Stomach (tissue), 4 donors: ENCODE data around the gene KCNK18.

Source experiments
- POLR2AphosphoS5 ChIP-seq, 3 donors: sonication (generic); formaldehyde crosslinking; IDR thresholded peaks; one replicate each; pipeline ENCODE4 v1.6.1; 2016; ENCODE audit warnings: antibody characterized with exemption in 3 of 3
- TF ChIP-seq, protein P1 (sequence below), 7 experiments: fragments of 450-650 bp in 4 of 7; fragments of 200-600 bp in 3 of 7; sonication (generic) in 3 of 7; IDR thresholded peaks; one replicate each; pipeline ENCODE4 v1.5.1; 2016 to 2019; ENCODE audit warnings: antibody characterized with exemption in 7 of 7, control low read depth in 2 of 7, mild to moderate bottlenecking in 1 of 7

DNA sequence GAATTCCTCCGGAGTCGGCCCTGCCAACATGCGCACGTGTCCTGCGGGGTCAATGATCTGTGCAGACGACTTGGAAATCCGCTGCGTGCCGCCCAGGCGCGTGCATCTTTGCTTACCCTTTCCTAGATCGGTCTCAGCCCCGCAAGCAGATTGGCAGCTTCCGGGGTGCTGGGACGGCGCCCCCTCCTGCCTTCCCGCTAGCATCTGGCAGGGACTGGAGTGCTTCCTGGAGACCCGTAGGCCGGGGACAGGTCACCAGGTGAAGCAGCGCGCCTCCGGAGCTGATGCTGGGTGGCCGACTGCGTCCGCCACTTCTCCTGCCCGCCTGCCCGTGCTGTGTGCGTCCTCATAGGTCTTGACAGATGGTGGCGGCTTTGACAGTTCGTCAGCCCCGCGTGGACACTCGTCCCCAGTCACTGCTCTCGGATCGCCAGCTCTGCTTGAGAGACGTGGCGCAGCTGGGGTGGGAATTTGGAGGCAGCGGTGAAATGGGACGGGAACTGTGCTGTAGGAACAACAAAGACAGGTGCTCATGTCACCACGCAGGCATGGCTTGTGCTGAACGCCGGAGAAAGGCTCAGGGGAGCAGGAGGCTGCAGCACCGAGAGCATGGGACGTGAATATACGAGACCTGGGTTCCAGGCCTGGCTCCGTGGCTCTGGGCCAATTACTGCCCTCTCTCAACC, 21.9 kb upstream of the KCNK18 start:
- no peak for TF ChIP-seq POLR2AphosphoS5 (IDR thresholded peaks at IDR 0.05)
- TF ChIP-seq, protein P1, sequence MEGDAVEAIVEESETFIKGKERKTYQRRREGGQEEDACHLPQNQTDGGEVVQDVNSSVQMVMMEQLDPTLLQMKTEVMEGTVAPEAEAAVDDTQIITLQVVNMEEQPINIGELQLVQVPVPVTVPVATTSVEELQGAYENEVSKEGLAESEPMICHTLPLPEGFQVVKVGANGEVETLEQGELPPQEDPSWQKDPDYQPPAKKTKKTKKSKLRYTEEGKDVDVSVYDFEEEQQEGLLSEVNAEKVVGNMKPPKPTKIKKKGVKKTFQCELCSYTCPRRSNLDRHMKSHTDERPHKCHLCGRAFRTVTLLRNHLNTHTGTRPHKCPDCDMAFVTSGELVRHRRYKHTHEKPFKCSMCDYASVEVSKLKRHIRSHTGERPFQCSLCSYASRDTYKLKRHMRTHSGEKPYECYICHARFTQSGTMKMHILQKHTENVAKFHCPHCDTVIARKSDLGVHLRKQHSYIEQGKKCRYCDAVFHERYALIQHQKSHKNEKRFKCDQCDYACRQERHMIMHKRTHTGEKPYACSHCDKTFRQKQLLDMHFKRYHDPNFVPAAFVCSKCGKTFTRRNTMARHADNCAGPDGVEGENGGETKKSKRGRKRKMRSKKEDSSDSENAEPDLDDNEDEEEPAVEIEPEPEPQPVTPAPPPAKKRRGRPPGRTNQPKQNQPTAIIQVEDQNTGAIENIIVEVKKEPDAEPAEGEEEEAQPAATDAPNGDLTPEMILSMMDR (IDR thresholded peaks at IDR 0.05): peak in 1 of 7 experiments; percentile 23
